HUES64 (cell line): ENCODE data around the gene KCND3.

ENCODE experiments used
- H3K27ac ChIP-seq: 2 replicates; pipeline ENCODE4 v1.7.0; 2013; ENCODE audit warnings: low read depth, low read length, inconsistent platforms
- H3K27me3 ChIP-seq: 2 replicates; pipeline ENCODE4 v1.6.1; 2013; ENCODE audit warnings: mild to moderate bottlenecking, low read length; ENCODE audit not compliant: insufficient read depth
- H3K36me3 ChIP-seq: 2 replicates; pipeline ENCODE4 v1.6.1; 2013; ENCODE audit warnings: mild to moderate bottlenecking, low read length; ENCODE audit not compliant: insufficient read depth
- H3K4me1 ChIP-seq: 2 replicates; pipeline ENCODE4 v1.6.1; 2013; ENCODE audit warnings: mild to moderate bottlenecking, low read length, moderate library complexity; ENCODE audit not compliant: insufficient read depth
- H3K4me3 ChIP-seq: 2 replicates; pipeline ENCODE4 v1.5.1; 2013; ENCODE audit warnings: mild to moderate bottlenecking, low read length, moderate library complexity
- H3K9ac ChIP-seq: 2 replicates; pipeline ENCODE4 v1.6.1; 2013; ENCODE audit warnings: mild to moderate bottlenecking, low read depth, low read length
- H3K9me3 ChIP-seq: 2 replicates; pipeline ENCODE4 v1.6.1; 2013; ENCODE audit warnings: low read depth, low read length; ENCODE audit not compliant: insufficient read depth
- WGBS: fragments of 150-250, 120-280 bp; methylation state at CpG from one replicate; pipeline ENCODE4 v1.1.7; 2013; ENCODE audit warnings: missing lambda C conversion rate; 5-methylcytosine and 5-hydroxymethylcytosine counted together

KCND3 gene

DNA sequence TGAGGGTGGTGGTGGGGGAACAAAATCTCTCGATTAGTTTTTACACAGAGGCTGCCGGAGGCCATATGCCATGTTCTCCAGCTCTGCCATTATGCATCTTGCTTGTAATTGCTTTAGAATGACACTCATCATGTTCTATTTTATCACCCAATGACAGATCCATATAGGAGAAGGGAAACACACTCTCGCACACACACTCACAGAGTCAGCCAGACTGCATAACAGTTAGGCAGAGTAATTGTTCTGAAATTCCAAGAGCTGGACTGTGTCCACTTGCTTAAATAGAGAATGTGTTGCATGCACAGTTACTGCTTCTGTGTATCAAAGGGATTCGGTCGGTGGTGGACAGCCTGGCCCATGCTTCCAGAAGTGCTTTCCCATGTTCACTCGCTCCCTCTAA lies 30.6 kb downstream of the KCND3 start:
- no peak overlapping the region for H3K4me3 ChIP-seq
- H3K36me3 ChIP-seq: no peaks in the 10 kb centered on the region
- H3K9me3 ChIP-seq: no peaks in the 10 kb centered on the region
- no peak overlapping the region for H3K27ac ChIP-seq
- 94% methylated on average over 6 of the region's 6 CpGs for WGBS
- peaks cover 4% of the 10 kb centered on the region; the same call in 1 of the 2 replicates for H3K4me1 ChIP-seq
- no peaks in the 10 kb centered on the region for H3K27me3 ChIP-seq
- H3K9ac ChIP-seq: no peak overlapping the region

DNA sequence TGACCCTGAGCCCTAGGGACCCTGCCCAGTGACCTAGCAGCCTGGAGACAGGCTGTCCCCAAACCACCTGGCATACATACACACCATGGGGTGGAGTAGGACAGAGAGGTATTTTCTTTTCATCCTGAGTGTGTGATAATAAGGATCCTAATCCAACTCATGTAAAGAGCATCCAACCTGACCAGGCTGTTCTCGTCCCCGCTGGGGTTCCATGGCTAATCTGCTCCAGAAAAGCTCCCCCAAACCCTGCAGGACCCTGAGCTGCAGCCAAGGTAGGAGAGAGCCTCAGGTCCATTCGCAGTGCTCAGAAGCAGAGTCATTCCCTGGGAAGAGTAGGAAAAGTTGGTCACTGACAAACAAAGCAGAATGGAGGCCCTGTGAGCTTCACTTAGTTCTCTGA lies 31.4 kb downstream of the KCND3 start:
- Histone ChIP-seq H3K9me3 (no peaks in the 10 kb centered on the region), H3K4me1 (no peaks in the 10 kb centered on the region), H3K36me3 (no peaks in the 10 kb centered on the region), H3K9ac (no peak overlapping the region), H3K4me3 (no peak overlapping the region), H3K27ac (no peak overlapping the region), H3K27me3 (no peaks in the 10 kb centered on the region)
- WGBS: 92% methylated on average over 3 of the region's 3 CpGs

DNA sequence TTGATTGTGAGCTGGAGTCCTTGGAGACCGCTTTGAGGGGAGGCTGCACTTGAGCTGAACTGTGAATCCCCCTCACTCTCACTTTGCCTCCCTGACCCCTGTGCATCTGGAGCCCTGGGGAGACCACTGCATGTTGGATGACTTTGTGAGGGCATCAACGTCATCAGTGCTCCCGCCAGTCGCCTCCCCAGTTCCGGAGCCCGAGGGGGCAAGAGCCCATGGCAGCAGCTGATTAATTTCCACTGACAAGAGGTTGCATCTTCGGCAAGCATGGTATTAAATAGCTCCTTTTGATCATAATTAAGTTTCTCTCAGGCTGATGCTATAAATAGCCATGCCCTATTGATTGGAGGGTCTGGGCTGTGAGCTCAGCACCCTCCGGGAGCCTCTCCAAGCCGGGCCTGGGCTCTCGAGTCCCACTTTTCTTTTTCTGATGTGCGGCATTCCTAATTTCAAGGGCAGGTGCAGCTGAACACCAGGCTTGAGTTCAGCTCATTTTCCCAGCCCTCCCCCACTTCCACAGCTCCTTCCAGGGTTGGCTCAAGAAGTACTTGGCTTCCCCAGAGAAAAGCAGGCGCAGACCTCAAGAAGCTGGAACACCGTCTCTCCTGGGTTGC lies 33.2 kb downstream of the KCND3 start:
- Histone ChIP-seq H3K27ac (no peak overlapping the region), H3K27me3 (no peaks in the 10 kb centered on the region), H3K9me3 (no peaks in the 10 kb centered on the region), H3K4me3 (no peak overlapping the region), H3K36me3 (no peaks in the 10 kb centered on the region), H3K4me1 (no peaks in the 10 kb centered on the region), H3K9ac (no peak overlapping the region)
- WGBS: 94% methylated on average over 13 of the region's 13 CpGs

DNA sequence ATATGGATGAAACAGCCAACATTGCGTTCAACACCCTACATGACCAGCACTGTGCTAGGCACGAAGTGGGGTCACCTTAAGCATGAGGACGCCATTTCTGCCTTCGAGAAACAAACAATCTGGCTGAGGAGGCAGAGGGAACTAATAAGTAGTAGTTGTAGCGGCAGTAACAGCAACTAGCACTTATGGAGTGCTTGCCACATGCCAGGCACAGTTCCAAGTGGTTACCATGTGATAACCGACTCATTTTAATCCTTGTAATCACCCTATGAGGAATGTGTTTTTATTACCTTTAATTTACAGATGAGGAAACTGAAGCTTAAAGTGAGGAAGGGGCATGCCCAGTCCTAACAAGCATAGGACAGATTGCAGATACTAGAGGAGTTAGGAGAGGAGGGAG lies 33.7 kb downstream of the KCND3 start:
- Histone ChIP-seq H3K27me3 (no peaks in the 10 kb centered on the region), H3K9ac (no peak overlapping the region)
- WGBS: 94% methylated on average over 6 of the region's 6 CpGs

DNA sequence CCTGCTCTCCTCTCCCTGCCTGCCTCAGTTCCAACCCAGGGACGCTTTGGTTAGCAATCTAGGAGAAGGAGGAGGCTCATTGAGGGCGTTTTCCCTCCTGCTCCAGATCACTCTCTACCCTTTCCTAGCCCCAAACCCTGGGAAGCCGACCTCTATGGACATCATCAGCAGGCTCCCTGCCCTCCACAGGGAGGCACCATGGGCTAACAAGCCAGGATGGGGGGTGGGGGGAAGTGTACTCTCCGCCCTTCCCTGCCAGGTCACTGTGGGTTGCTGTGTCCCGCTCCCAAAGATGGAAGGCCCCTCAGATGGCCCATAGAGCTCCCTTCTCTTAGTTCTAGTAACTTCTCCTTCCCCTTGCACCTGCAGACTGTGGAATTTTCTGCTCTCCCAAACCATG lies 35.7 kb downstream of the KCND3 start:
- 85% methylated on average over 5 of the region's 5 CpGs for WGBS
- Histone ChIP-seq H3K9ac (no peak overlapping the region), H3K9me3 (no peaks in the 10 kb centered on the region), H3K4me1 (0 out of 2 replicates have a peak, but pooled peaks cover under 1% of the 10 kb centered on the region), H3K27me3 (no peaks in the 10 kb centered on the region), H3K36me3 (no peaks in the 10 kb centered on the region), H3K27ac (no peak overlapping the region), H3K4me3 (no peak overlapping the region)

More for the DNA sequence above, 33.7 kb downstream of the KCND3 start:
- no peaks in the 10 kb centered on the region for H3K9me3 ChIP-seq
- no peaks in the 10 kb centered on the region for H3K36me3 ChIP-seq
- no peak overlapping the region for H3K27ac ChIP-seq
- no peak overlapping the region for H3K4me3 ChIP-seq
- no peaks in the 10 kb centered on the region for H3K4me1 ChIP-seq

- H3K36me3 ChIP-seq: no peaks in the 10 kb centered on the region
- H3K4me3 ChIP-seq: no peak overlapping the region
- 0 out of 2 replicates have a peak, but pooled peaks cover 4% of the 10 kb centered on the region for H3K4me1 ChIP-seq
- no peak overlapping the region for H3K9ac ChIP-seq
- WGBS: 93% methylated on average over 4 of the region's 4 CpGs
- no peaks in the 10 kb centered on the region for H3K9me3 ChIP-seq
- H3K27me3 ChIP-seq: no peaks in the 10 kb centered on the region
- no peak overlapping the region for H3K27ac ChIP-seq
These were observed 37.3 kb downstream of the KCND3 start for GRCh38 chr1:111952125-111952657.

DNA sequence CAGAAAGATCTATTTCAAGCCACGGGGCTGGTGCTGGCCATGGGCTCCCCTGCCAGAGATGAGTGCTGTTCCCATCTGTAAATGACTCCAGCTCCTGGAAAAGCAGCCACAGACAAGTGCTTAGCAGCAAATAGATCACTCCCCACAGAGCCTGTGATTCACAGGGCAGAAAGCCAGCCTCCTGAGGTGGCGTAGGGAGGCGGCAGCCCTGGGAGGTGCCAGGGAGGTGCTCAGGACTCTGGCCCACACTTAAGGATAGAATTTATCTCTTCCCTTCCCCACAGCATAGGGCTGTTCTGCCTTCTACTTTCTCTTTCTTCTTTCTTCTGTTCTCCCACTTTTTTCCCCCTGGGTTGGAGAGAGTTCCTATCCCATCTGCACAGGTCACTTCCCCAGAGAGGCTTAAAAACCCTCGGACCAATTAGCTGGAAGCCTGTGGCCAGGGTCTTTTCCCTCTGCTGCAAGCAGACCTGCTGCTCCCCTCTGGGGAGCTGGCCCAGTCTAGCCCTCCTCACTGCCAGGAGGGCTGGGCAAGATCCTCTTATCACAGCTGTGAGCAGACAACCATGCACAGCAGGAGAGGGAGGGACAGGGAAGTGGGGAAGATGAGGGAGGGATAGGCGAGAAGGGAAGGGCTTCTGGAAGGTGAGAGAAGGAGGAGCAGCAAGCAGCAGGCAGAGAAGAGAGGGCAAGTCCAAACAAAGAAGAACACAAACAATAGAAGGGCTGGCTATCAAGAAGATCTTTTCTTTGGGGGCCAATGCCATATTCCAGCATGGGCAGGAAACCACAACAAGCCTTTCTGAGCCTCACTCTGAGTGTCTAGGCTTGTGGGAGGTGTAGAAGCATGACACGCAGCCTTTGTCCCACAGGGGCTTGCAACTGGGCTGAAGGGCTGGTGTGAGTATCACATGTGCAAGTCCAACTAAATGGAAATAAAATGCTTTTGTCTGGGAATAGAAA lies 41.0 kb downstream of the KCND3 start:
- H3K27me3 ChIP-seq: no peaks in the 10 kb centered on the region
- H3K9ac ChIP-seq: no peak overlapping the region
- no peaks in the 10 kb centered on the region for H3K36me3 ChIP-seq
- no peak overlapping the region for H3K27ac ChIP-seq
- 0 out of 2 replicates have a peak, but pooled peaks cover 4% of the 10 kb centered on the region for H3K4me1 ChIP-seq
- no peaks in the 10 kb centered on the region for H3K9me3 ChIP-seq
- 52% methylated on average over 6 of the region's 6 CpGs for WGBS
- H3K4me3 ChIP-seq: no peak overlapping the region

DNA sequence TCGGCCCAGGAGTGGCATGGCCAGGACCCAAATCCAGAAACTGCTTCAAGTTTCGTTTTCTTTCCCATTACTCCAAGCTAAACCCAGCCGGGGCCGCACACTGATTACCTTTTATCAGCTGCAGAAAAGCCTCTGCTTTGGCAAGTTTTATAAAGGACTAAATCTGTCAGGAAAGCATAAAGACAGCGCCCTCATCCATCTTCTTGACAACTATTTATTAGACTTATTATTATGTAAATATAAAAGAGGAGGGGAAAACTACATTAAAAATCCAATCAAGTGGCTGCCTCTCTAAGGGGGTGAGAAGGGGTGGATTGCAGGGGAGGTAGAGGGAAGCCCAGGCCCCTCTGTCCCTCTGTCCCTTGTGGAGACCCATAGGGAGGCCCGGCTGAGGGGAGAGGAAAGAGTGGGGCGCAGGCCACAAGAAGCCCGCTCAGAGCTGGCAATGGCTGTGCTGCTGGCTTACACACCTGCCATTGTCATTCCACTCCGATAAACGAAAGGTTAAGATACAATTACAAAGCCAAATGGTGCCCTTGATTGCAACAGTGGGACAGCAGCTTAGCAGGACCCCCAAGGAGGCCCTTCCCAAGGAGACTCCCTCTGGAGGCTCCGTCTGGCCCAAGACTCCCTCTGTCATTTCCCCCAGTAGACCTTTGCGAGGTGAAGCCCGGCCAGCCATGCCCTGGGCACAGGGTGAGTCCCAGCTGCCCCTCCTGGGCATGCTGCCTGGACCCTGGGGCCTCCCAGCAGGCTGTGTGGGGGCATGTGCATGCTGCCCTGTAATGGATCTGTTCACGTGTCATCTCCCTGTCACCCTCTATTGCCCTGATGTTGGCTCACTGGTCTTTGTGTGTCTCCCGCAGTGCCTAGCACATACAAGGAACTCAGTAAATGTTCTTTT lies 45.4 kb downstream of the KCND3 start:
- Histone ChIP-seq H3K4me1 (0 out of 2 replicates have a peak, but pooled peaks cover 4% of the 10 kb centered on the region), H3K27me3 (no peaks in the 10 kb centered on the region), H3K27ac (no peak overlapping the region), H3K9ac (no peak overlapping the region), H3K9me3 (no peaks in the 10 kb centered on the region), H3K4me3 (no peak overlapping the region), H3K36me3 (no peaks in the 10 kb centered on the region)
- WGBS: 91% methylated on average over 14 of the region's 15 CpGs

- no peaks in the 10 kb centered on the region for H3K36me3 ChIP-seq
- H3K4me3 ChIP-seq: no peak overlapping the region
- no peak overlapping the region for H3K27ac ChIP-seq
- 92% methylated on average over 4 of the region's 4 CpGs for WGBS
- H3K27me3 ChIP-seq: no peaks in the 10 kb centered on the region
- no peak overlapping the region for H3K9ac ChIP-seq
- no peaks in the 10 kb centered on the region for H3K9me3 ChIP-seq
- no peaks in the 10 kb centered on the region for H3K4me1 ChIP-seq
These were observed 46.4 kb downstream of the KCND3 start for GRCh38 chr1:111943066-111943465.

GRCh38 chr1:111938536-111938935 lies 50.9 kb downstream of the KCND3 start:
- WGBS: 79% methylated on average over 3 of the region's 3 CpGs
- no peaks in the 10 kb centered on the region for H3K36me3 ChIP-seq
- no peaks in the 10 kb centered on the region for H3K4me1 ChIP-seq
- no peak overlapping the region for H3K4me3 ChIP-seq
- H3K9me3 ChIP-seq: no peaks in the 10 kb centered on the region
- no peaks in the 10 kb centered on the region for H3K27me3 ChIP-seq
- H3K9ac ChIP-seq: no peak overlapping the region
- no peak overlapping the region for H3K27ac ChIP-seq
